Measurements from ENCODE around the gene DYNLT4. TPM values are rescaled to one million over a fixed set of nuclear protein-coding genes. Genes with fewer than 3 reads are reported as not detected.

DYNLT4 gene
- total and polyA plus RNA-seq, 2 of the 13 experiments (the other 11 are each of a cell fraction or from before 2014, with no cell fraction given), result 0.77 TPM; not detected in 1

DNA sequence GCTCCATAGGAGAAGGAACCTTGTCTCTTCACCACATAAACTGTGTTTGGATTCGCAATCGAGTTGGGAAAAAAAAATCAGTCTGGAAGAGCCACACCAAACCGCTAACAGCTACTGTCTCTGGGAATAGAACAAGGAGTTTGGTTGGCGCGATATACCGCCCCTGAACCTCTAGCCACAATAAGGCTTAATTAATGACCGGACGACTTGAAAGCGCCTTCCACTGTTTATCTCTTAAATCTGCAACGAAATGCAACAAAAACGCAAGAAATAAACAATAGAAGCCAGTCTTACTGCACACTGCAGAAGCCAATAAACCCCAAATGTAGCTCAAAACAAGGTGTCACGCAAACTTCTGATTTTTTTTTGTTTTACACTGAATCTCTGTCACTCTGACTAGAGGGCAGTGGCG is 12.1 kb upstream of the DYNLT4 start:
- peak overlapping the region; percentile 87 for H3K4me2 ChIP-seq (ENCODE audit: low read depth, low read length)
- no peaks in the 10 kb centered on the region for H3K27me3 ChIP-seq (ENCODE audit: control insufficient read depth in 1 of 2, insufficient read depth in 2 of 2, low read length in 2 of 2)
- WGBS (ENCODE audit: low lambda C conversion rate), result 39% methylated on average over 13 of the region's 13 CpGs
- in situ Hi-C loops (cut with HindIII; ENCODE audit: extremely low pct_ligation_motif_present, low pct_unique_long_range_greater_than_20kb) (no loop called here), intact Hi-C loops (cut with micrococcal nuclease; ENCODE audit: unreplicated experiment) (loop anchor here (5.0 kb wide), 1 partner anchor 37 kb away; no protein-coding TSS in a partner anchor)
- ChIA-PET CTCF (ENCODE audit: low intra/inter-chr PET ratio, low total read pairs) (no interaction called here), POLR2A (interaction anchor here (0.8 to 11.3 kb wide), 30 partner anchors 8 to 681 kb away, joined by 3 to 570 read pairs (median 8); partner anchors contain the start of genes ARMH1, BEST4, BTBD19 and CCDC163)
- H3K4me3 ChIP-seq (replicated peaks in 1 of 3; ENCODE audit: insufficient read depth in 1 of 3, low read depth in 2 of 3, low read length in 3 of 3), result peak overlapping the region in 1 of 3 experiments; percentile 80; a peak in 4 of 6 replicates
- H2AFZ ChIP-seq (ENCODE audit: low read length), result no peak overlapping the region
- H3K4me1 ChIP-seq (ENCODE audit: insufficient read depth, low read length), result peaks cover 32% of the 10 kb centered on the region
- DNase-seq (ENCODE audit: low spot score), result no peak
- no peaks in the 10 kb centered on the region for H3K79me2 ChIP-seq (ENCODE audit: insufficient read depth, low read length)
- no peaks in the 10 kb centered on the region for H4K20me1 ChIP-seq (ENCODE audit: insufficient read depth, low read length)
- 0 out of 2 replicates have a peak, but pooled peaks have one; percentile 34 for TF ChIP-seq ZNF607 (CRISPR knock-in tag; IDR thresholded peaks at IDR 0.05; ENCODE audit: borderline replicate concordance)
- 0 out of 2 replicates have a peak, but pooled peaks have one; percentile 14 for TF ChIP-seq TBX3 (IDR thresholded peaks at IDR 0.05; ENCODE audit: borderline replicate concordance)
- TF ChIP-seq DR1 (CRISPR knock-in tag; IDR thresholded peaks at IDR 0.05), result no peak
- TF ChIP-seq, protein P1, sequence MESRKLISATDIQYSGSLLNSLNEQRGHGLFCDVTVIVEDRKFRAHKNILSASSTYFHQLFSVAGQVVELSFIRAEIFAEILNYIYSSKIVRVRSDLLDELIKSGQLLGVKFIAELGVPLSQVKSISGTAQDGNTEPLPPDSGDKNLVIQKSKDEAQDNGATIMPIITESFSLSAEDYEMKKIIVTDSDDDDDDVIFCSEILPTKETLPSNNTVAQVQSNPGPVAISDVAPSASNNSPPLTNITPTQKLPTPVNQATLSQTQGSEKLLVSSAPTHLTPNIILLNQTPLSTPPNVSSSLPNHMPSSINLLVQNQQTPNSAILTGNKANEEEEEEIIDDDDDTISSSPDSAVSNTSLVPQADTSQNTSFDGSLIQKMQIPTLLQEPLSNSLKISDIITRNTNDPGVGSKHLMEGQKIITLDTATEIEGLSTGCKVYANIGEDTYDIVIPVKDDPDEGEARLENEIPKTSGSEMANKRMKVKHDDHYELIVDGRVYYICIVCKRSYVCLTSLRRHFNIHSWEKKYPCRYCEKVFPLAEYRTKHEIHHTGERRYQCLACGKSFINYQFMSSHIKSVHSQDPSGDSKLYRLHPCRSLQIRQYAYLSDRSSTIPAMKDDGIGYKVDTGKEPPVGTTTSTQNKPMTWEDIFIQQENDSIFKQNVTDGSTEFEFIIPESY (CRISPR knock-in tag; IDR thresholded peaks at IDR 0.05), result peak; percentile 79
- 0 out of 2 replicates have a peak, but pooled peaks have one; percentile 1 for TF ChIP-seq ZNF235 (CRISPR knock-in tag; IDR thresholded peaks at IDR 0.05; ENCODE audit: borderline replicate concordance)
- no peaks in the 10 kb centered on the region; a peak in 1 of 5 replicates for H3K36me3 ChIP-seq (replicated peaks in 1 of 2; ENCODE audit: control insufficient read depth in 1 of 2, insufficient read depth in 2 of 2, low read length in 2 of 2)
- FAIRE-seq, result no peak
- peak overlapping the region; percentile 100 for H3K27ac ChIP-seq (ENCODE audit: extremely low read length, insufficient read depth, low read length)
- no peaks in the 10 kb centered on the region for H3K9me3 ChIP-seq (ENCODE audit: low read length)
- H3K9ac ChIP-seq (ENCODE audit: insufficient read depth, low read depth, low read length), result peak overlapping the region; percentile 99
- BruUV-seq (replicated peaks), result no TSS peak
- ATAC-seq, result no peak; the same call in 1 of the 3 replicates
